HS-5 (cell line): ENCODE results near the gene DEFB112.

ENCODE experiments used
- DNase-seq: peaks from one replicate; pipeline ENCODE4 v3.0.0-alpha.2; 2012; ENCODE audit warnings: low read depth

DEFB112 gene, protein sequence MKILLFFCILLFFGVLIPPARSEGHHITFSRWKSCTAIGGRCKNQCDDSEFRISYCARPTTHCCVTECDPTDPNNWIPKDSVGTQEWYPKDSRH

DNA sequence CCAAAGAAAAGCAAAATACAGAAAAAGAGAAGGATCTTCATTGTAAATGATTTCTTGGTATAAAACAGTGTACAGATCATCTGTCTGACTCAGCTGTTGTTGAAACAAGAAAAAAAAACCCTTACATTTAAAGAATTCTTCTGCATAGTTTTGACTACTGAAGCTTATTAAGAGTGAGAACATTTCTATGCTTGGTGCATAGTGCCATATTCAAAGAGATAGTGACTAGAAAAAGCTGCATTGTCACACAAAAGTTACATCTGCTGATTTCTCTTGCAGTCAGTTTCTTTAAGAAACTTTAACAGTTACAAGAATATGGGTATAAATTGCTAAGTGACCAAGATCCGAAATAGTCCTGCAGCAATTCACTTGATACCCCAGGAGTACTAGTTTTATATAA lies at the start of gene DEFB112:
Gene DEFB112, minus strand, starts transcription at position 101 of the 400 bp plus-strand sequence. Its CDS starts 60 bp downstream, at position 41.
- no peak for DNase-seq

DNA sequence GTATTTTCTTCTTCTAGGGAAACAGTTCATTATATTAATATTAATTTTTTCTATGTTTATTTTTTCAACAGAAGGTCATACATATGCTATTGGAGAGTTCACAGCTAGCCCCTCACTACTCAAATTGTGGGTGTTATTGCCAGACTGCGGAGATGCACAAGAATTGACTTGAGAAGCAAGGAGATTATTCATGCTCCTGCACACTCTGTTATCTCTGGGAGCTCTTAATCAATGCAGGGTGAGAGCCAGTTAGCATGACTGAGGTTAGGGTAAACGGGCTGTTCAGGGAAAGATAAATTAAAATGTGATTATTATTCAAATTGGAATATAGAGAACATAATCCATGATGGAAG lies 48.9 kb upstream of the DEFB112 start:
- no peak for DNase-seq

DNA sequence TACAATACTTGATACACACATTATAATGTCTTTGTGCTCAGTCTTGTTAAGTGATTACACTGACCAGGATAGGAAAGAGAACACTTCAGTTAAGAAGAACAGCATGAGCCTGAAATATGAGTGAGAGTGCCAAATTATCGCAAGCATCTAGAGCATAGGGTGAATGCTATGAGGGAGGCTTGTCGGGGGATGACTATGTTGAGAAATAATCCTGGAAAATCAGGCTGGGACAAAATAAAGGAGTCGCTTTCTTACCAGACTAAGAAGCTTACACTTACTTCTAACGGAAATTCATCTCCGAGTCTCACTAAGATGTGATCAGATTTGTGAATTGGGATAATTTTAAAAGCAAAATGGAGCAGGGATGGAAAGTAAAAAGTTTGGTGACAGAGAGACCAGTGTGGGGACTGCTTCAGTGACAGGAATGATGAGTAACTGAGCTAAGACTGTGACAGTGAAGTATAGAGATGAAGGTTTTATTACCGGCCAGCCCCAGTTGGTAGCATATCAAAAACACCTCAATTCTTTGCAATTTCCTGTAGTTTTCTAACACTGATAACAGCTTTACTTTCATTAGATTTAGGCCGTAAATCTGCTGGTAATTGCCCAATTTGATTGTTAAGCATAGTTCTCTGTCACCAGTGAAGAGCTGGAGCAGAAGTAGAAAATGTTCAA lies 48.4 kb upstream of the DEFB112 start:
- DNase-seq = no peak

DNA sequence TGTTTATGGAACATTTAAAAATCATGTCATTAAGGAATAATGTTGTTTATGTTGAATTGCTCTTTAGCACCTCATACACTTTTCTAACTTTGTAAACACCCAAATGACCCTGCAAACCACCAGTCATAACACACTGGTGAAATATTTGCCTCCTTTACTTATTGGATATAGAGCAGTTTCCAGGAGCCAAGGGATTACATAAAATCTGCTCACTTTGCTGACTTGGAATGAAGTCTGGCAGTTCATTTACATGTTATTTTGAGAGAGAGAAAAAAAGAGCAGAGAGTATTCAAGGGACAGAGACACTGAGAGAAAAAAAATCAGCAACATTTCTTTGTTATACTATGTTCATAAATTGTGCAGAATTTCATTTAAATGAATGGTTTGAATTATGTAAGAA lies 46.6 kb upstream of the DEFB112 start:
- no peak for DNase-seq

DNA sequence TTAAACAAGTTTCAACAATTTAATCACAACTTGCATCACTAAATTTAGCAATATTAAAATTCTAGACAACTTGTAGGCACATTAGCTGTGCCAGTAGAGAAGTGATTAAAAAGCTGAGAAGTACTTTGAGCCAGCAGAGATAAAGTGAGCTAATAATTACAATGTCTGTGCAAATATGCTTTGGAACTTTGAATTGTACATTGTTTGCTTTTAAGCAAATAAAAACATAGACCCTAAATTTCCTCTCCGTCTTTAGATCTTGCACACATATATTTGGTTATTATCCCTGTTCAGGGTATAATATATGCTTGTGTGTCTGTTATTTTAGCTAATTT lies 44.2 kb upstream of the DEFB112 start:
- DNase-seq = no peak

DNA sequence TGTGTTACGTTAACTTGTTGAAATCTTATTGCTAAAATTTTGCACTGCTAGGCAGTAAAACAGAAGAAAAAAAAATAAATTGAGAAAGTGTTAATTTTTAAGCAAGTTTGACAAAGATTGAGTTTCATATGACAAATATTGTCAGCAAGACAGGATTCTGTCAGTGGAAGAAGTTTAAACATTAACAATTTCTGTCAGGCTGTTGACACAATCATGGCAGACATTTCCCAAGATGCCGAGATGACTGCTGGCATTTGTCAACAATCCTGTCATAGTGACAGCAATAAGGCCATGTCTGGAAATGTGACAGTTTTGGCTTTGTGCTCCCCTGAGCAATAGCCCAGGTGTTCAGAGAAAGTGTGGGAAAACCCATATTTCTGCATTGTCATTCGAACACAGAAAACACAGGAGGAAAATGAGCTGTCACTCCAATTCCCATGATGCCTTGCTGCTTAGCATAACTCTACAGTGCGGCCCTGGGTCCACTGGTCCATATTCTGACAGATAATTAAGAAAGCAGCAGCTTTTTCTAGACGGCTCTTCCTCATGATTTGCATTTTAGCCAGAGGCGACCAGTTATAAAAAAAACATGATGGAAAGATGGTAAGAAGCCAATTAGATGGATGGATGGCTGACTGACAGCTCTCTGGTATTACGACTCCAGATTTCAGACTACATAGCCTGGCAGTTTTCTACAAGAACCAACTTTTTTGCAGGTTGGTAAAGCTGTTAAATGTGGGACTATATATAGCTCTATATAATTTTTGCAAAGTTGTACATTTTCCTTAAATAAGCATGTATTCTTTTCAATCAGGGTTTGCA lies 43.6 kb upstream of the DEFB112 start:
- DNase-seq = no peak

DNA sequence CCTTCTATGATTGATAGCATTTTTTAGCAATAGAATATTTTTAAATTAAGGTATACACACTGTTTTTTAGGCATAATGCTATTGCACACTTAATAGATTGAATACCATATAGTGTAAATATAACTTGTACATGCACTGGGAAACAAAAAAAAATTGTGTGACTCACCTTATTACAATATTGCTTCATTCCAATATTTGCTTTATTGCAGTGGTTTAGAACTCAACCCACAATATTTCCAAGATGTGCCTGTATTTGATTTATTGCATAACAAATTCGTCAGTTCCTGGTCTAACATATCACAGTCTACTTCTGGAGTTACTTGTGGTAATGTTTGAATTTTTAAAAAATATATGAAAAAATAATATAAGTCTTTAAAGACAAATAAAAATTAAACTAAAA lies 41.9 kb upstream of the DEFB112 start:
- peak; percentile 83 for DNase-seq

DNA sequence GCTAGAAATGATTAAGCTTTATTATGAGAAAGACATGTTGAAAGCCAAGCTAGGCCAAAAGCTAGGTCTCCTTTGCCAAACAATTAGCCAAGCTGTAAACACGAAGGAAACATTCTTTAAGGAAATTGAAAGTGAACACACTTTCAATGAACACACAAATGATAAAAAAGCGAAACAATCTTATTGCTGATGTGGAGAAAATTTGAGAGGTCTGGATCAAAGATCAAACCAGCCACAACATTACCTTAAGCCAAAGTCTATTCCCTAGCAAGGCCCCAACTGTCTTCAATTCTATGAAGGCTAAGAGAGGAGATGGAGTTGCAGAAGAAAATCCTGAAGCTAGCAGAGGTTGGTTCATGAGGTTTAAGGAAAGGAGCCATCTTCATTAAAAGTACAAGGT lies 40.2 kb upstream of the DEFB112 start:
- no peak for DNase-seq

DNA sequence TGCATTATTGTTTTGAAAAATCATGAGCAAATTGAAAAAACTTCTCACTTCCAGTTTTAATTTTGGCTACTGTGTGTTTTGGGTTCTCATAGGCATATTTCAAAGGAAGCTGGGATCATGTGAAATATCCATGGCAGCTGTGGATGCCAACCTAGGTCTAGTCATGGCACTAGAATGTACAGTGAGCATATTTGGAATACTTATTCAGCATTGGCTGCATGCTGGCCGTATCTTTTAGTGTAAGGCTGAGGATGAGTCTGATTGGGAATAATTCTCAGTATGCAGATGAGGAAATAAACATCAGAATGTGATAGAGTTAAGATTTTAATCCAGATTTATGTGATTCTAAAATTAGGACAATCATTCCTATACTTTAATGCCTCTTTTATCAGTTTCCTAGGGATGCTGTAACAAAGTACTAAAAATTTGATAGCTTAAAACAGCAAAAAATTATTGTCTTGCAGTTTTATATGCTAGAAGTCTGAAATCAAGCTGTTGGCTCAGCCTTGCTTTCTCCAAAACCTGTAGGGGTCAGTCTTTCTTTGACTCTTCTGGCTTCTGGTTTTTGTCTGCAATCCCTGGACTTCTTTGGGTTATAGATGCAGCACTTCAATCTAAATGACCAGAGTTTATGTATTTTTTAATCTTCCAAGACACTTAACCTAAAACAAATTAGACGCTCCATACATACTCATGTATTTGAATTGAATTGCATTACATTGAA lies 37.7 kb upstream of the DEFB112 start:
- peak; percentile 95 for DNase-seq

DNA sequence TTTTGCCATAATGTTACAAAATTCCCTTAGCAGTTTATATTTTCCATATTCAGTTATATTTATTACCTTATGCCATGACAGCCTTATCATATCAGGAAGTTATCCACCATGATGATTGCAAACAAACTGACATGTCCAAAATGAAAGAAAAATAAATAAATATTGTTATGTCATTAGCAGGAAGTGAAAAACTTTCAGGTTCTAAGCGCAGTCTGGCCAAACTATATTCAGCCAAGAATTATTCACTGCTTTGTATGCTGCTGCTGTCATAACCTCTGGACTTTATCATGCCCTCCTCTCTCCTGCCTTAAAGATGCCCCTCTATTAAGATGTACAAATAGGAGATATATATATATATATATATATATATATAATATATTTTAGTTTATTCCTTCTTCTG lies 27.7 kb upstream of the DEFB112 start:
- no peak for DNase-seq

DNA sequence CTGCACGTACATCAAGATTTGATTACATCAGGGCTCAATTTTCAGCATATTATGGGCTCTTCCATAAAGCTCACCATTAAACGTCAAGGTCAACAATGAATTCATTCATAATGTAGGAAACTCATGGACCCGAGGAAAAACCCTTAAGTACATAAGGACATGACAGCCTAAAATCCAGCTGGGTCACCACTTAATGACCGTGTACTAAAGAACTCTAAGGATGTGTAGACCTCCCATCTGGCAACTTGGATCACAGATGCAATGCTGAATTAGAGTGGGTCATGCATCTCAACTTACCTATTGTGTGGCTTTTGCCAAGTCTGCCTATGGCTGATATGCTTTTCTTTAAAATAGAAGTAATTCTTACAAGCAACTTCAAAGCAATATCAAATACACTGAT lies 26.7 kb upstream of the DEFB112 start:
- no peak for DNase-seq

DNA sequence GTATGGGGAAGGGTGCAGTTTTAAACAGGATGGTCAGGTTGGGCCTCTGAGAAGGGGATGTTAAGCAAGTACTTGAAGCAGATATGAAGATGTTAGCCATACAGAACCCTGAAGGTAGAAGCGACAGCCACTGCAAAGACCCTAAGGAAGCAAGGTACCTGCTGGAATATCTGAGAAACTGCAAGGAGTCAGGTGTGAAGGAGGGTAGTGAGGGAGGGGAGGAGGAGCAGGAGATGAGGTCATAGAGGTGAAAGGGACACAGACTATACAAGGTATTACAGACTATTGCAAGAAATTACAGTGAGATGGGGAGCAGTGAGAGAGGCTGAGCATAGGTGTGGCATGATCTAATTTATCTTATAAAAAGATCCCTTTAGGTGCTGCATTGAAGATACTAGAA lies 22.2 kb upstream of the DEFB112 start:
- no peak for DNase-seq

DNA sequence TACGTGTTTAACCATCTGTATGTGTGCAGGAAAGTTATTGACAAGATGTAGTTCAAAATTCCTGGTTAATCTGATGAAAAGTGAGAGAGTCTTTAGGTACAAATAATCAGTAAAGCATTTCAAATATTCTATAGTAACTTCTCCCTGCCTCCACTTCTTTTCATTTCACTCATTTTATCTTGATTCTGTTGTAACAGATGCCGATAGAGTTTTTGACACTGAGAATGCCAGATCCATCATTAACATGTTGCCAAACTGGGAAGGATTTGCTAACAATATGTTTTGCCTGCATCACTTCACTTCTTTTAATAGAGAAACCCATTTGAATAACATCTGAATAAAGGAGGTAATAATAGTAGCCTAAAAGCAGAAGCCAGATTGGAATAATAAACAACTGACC lies 20.4 kb upstream of the DEFB112 start:
- DNase-seq = no peak

DNA sequence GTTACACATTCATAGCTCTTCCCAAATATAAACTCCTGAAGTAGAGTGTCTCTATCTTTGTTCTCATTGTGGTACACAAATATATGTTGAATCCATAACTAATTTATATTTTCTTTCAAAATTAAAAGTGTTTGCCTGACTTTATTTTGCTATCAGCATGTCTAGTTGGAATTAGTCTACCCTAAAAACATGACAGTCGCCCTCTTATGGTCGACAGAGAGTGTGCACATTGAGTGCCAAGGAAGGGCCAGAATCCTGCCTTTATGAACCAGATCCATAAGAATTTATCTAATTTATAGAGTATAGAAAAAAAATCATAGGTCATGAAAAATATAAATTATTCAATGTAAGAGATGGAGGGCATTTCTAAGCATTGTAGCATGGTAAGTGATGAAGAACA lies 12.3 kb upstream of the DEFB112 start:
- no peak for DNase-seq

DNA sequence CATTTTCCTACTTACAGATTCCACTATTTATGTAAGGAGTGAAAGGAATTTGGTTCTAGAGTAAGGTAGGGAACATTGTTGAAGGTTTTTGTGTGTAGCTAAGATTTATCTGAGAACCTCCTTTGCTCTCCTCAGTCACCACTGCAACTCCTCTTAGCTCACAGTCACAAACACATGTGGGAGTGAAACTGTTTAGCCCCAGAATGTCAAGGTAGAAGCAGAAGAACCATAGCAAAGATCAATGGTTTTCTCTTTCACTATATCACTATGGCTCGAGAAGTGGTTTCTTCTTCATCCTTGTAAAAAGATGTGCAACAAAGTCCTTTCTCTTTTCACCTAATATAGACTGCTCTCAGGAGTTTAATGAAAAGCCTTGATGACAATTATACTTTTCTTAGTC lies 6.5 kb upstream of the DEFB112 start:
- DNase-seq = no peak

DNA sequence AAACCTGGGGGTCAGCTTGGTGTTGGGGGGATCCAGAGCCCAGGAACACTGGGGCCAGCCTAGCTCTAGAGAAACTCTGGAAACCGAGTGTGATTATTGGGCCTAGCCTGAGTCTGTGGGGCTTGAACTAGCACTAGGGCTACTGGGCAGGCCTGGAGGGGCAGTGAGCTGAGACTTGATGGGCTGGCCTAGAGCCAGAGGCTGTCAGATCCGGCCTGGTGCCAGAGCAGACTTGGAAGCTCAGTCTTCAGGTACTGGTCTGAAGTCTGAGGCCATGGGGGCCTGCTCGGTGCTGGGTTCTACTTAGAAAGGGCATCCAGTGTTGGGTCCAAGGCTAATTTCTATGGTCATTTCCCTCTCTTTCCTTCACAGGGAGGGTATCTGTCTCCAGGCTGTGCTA lies 2.7 kb downstream of the DEFB112 start:
- DNase-seq = no peak

DNA sequence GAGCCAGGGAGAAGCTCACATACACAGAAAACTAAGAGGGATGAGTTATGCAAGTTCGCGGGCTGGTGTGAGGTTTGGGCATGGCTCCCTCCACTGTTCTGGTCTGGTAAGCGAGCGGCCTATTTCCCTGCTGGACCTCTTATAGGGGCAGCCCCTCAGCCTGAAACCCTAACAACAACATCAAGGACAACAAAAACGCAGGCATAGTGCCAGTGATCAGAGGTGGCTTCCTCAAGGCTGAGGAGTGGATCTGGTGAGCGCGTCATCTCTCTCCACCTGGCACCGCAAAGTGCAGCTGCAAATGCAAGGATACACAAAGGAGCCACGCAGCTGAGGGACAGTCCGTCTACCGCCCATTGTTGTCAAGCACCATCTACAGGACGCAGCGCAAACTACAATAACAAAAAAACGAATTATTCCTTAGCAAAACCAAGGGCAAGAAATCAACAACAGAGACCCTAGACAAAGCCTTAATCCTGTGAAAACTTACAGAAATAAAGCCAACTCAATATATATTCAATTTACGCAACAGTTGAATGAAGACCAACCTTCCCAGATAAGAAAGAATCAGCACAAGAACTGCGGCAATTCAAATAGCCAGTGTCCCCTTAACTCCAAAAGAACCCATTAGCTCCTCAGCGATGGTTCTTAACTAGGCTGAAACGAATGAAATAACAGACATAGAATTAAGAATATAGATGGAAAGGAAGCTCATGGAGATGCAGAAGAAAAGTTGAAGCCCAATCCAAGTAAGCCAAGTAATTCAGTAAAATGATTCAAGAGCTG lies 18.8 kb downstream of the DEFB112 start:
- no peak for DNase-seq

DNA sequence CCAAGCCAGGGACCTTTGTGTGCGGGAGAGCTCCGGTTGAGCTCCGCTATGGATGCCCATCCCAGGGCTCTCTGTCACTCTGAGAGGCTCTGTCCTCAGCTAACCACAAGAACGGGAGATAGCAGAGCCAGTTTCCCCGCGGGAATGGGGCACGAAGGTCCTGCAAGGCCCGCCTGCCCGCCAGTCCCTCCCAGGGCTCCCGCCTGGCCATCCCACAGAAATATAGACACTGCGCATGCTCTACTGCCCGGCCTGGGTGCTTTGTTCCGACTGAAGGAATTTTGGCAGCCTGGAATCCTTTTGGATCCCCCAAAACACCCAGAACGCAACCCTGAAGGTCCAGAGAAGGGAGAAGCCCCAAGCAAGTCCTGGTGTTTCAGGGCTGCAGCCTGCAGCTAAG lies 19.4 kb downstream of the DEFB112 start:
- DNase-seq = no peak

DNA sequence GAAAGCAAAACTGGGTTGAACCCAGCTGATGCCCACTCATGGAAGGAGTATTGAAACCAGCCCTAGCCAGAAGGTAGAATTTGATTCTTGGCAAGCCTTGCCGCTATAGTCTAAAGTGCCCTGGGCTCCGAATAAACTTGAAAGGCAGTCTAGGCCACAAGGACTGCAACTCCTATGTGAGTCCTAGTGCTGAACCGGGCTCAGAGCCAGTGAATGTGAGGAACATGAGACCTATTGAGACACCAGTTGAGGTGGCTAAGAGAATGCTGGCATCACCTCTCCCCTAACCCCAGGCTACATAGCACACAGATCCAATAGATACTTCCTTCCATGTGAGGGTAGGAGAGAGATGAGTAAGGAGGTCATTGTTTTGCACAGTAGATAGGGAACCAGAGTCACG lies 24.5 kb downstream of the DEFB112 start:
- DNase-seq = no peak

DNA sequence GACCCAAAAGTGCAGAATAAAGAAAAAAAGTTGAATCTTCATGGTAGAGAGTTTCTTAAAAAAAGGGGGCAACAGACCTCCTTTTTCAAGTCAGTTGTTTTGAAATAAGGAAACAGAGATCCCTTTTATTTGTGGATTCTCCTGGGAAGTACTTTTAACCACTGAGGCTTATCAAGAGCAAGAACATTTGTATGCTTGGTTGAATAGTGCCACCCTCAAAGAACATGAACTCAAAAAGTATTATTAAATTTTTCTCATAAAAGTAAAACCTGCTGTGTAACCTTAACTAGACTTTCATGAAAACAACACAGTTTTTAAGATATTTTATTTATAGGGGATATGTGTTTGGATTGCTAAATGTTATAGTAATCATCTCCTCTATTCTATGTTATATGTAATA lies 27.8 kb downstream of the DEFB112 start, which contains the start of gene DEFB110:
Gene DEFB110, minus strand, starts transcription at position 101 of the 400 bp plus-strand sequence. Its CDS starts 59 bp downstream, at position 42.
- DNase-seq = no peak

DNA sequence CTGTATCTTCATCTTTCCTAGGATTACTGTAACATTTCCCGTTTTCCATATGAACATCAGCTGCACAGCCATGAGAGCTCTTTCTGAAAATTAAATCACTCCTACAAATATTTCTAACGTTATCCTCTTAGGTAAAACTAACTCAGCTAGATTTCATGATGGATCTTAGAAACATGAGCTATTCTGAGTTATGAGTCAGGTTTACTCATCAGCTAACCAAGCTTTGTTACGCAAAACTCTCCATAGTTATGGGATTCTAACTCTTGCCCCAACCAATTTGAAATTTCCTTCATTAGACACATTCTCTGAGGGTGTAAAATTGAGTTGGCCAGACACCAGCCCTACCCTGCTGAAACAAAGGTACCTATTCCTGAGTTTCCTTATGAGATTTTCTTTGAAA lies 41.9 kb downstream of the DEFB112 start:
- peak; percentile 70 for DNase-seq

DNA sequence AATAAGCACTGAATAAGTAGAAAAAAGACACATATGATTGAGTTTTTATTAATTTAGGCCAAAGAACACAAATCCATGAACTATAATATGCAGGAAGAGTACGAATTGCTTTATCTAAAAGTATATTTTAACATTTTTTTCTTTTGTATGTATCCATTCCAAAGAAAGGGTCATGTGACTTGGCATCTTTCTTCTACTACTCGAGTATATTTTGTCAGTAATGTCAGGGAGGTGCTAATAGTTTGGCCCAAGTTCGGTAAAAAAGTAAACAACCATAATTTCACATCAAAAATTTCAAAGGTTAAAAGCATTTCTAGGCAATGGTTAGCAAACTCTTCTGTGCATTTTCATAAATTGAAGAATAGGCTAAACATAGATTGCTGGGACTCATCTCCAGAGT lies 46.6 kb downstream of the DEFB112 start:
- DNase-seq = no peak
